ENCODE measurements around the gene SMCR8.
A peak's percentile ranks its signal among the peaks of the same experiment; 100 is the strongest.
"Not testable (repeated sequence)": the region's sequence is repeated elsewhere in the genome, so short reads cannot be mapped to it uniquely, and the experiment has no call there.

The SMCR8 gene

GRCh38 chr17:18281788-18282187 is 33.3 kb upstream of the SMCR8 start:
- no peak overlapping the region for H3K4me3 ChIP-seq (ENCODE audit: low read depth, low read length)
- no peak overlapping the region for H3K27ac ChIP-seq (ENCODE audit: low read depth, low read length)
- H3K79me2 ChIP-seq (ENCODE audit: control insufficient read depth, insufficient read depth, low read length, unreplicated experiment) = no peaks in the 10 kb centered on the region
- H3K4me1 ChIP-seq (ENCODE audit: control insufficient read depth, insufficient read depth, low read length, unreplicated experiment) = no peaks in the 10 kb centered on the region
- no peak overlapping the region for H2AFZ ChIP-seq (ENCODE audit: low read length, unreplicated experiment)
- no peaks in the 10 kb centered on the region for H3K27me3 ChIP-seq (ENCODE audit: insufficient read depth, low read length)
- peaks cover 27% of the 10 kb centered on the region; the same call in 1 of the 2 replicates for H3K36me3 ChIP-seq (ENCODE audit: insufficient read depth, low read length)

- H3K27me3 ChIP-seq (ENCODE audit: insufficient read depth, low read length) = no peaks in the 10 kb centered on the region
- H3K79me2 ChIP-seq (ENCODE audit: control insufficient read depth, insufficient read depth, low read length, unreplicated experiment) = no peaks in the 10 kb centered on the region
- H2AFZ ChIP-seq (ENCODE audit: low read length, unreplicated experiment) = no peak overlapping the region
- no peak overlapping the region for H3K27ac ChIP-seq (ENCODE audit: low read depth, low read length)
- peaks cover 29% of the 10 kb centered on the region; the same call in 1 of the 2 replicates for H3K36me3 ChIP-seq (ENCODE audit: insufficient read depth, low read length)
- no peak overlapping the region for H3K4me3 ChIP-seq (ENCODE audit: low read depth, low read length)
- no peaks in the 10 kb centered on the region for H3K4me1 ChIP-seq (ENCODE audit: control insufficient read depth, insufficient read depth, low read length, unreplicated experiment)
Measured at GRCh38 chr17:18285296-18285695, 29.8 kb upstream of the SMCR8 start.

GRCh38 chr17:18291718-18292540 is 23.2 kb upstream of the SMCR8 start:
- H3K27me3 ChIP-seq (ENCODE audit: insufficient read depth, low read length) = no peaks in the 10 kb centered on the region
- H3K4me3 ChIP-seq (ENCODE audit: low read depth, low read length) = no peak overlapping the region
- H3K27ac ChIP-seq (ENCODE audit: low read depth, low read length) = no peak overlapping the region
- no peaks in the 10 kb centered on the region for H3K79me2 ChIP-seq (ENCODE audit: control insufficient read depth, insufficient read depth, low read length, unreplicated experiment)
- H3K36me3 ChIP-seq (ENCODE audit: insufficient read depth, low read length) = peaks cover 31% of the 10 kb centered on the region
- no peaks in the 10 kb centered on the region for H3K4me1 ChIP-seq (ENCODE audit: control insufficient read depth, insufficient read depth, low read length, unreplicated experiment)
- H2AFZ ChIP-seq (ENCODE audit: low read length, unreplicated experiment) = no peak overlapping the region

GRCh38 chr17:18298061-18298460 is 17.0 kb upstream of the SMCR8 start:
- H2AFZ ChIP-seq (ENCODE audit: low read length, unreplicated experiment); H3K27ac ChIP-seq (ENCODE audit: low read depth, low read length); H3K27me3 ChIP-seq (ENCODE audit: insufficient read depth, low read length); H3K4me3 ChIP-seq (ENCODE audit: low read depth, low read length); H3K79me2 ChIP-seq (ENCODE audit: control insufficient read depth, insufficient read depth, low read length, unreplicated experiment): not testable (repeated sequence)
- peaks cover 12% of the 10 kb centered on the region for H3K4me1 ChIP-seq (ENCODE audit: control insufficient read depth, insufficient read depth, low read length, unreplicated experiment)
- H3K36me3 ChIP-seq (ENCODE audit: insufficient read depth, low read length) = peaks cover 26% of the 10 kb centered on the region

GRCh38 chr17:18300725-18301480 is 14.2 kb upstream of the SMCR8 start:
- H3K4me3 ChIP-seq (ENCODE audit: low read depth, low read length) = no peak overlapping the region
- H2AFZ ChIP-seq (ENCODE audit: low read length, unreplicated experiment) = no peak overlapping the region
- H3K79me2 ChIP-seq (ENCODE audit: control insufficient read depth, insufficient read depth, low read length, unreplicated experiment) = peaks cover 4% of the 10 kb centered on the region
- peaks cover 22% of the 10 kb centered on the region; the same call in 1 of the 2 replicates for H3K36me3 ChIP-seq (ENCODE audit: insufficient read depth, low read length)
- no peaks in the 10 kb centered on the region for H3K27me3 ChIP-seq (ENCODE audit: insufficient read depth, low read length)
- H3K27ac ChIP-seq (ENCODE audit: low read depth, low read length) = 0 out of 2 replicates have a peak overlapping the region, but pooled peaks have one; percentile 18
- H3K4me1 ChIP-seq (ENCODE audit: control insufficient read depth, insufficient read depth, low read length, unreplicated experiment) = peaks cover 12% of the 10 kb centered on the region

GRCh38 chr17:18303206-18303605 is 11.9 kb upstream of the SMCR8 start:
- not testable (repeated sequence) for H3K79me2 ChIP-seq (ENCODE audit: control insufficient read depth, insufficient read depth, low read length, unreplicated experiment); H3K27ac ChIP-seq (ENCODE audit: low read depth, low read length); H3K4me3 ChIP-seq (ENCODE audit: low read depth, low read length); H3K27me3 ChIP-seq (ENCODE audit: insufficient read depth, low read length); H2AFZ ChIP-seq (ENCODE audit: low read length, unreplicated experiment)
- peaks cover 12% of the 10 kb centered on the region for H3K4me1 ChIP-seq (ENCODE audit: control insufficient read depth, insufficient read depth, low read length, unreplicated experiment)
- H3K36me3 ChIP-seq (ENCODE audit: insufficient read depth, low read length) = peaks cover 27% of the 10 kb centered on the region; the same call in 1 of the 2 replicates

- H3K27me3 ChIP-seq (ENCODE audit: insufficient read depth, low read length) = no peaks in the 10 kb centered on the region
- H3K79me2 ChIP-seq (ENCODE audit: control insufficient read depth, insufficient read depth, low read length, unreplicated experiment) = peaks cover 52% of the 10 kb centered on the region
- H3K27ac ChIP-seq (ENCODE audit: low read depth, low read length) = peak overlapping the region; percentile 93
- H3K4me3 ChIP-seq (ENCODE audit: low read depth, low read length) = no peak overlapping the region
- H3K4me1 ChIP-seq (ENCODE audit: control insufficient read depth, insufficient read depth, low read length, unreplicated experiment) = peaks cover 18% of the 10 kb centered on the region
- H2AFZ ChIP-seq (ENCODE audit: low read length, unreplicated experiment) = no peak overlapping the region
- peaks cover 15% of the 10 kb centered on the region for H3K36me3 ChIP-seq (ENCODE audit: insufficient read depth, low read length)
Measured at GRCh38 chr17:18309202-18309601, 5.9 kb upstream of the SMCR8 start.

- Histone ChIP-seq H3K36me3 (ENCODE audit: insufficient read depth, low read length) (peaks cover 17% of the 10 kb centered on the region; the same call in 1 of the 2 replicates), H3K4me3 (ENCODE audit: low read depth, low read length) (peak overlapping the region; percentile 96), H3K27me3 (ENCODE audit: insufficient read depth, low read length) (no peaks in the 10 kb centered on the region), H3K4me1 (ENCODE audit: control insufficient read depth, insufficient read depth, low read length, unreplicated experiment) (peaks cover 45% of the 10 kb centered on the region), H3K79me2 (ENCODE audit: control insufficient read depth, insufficient read depth, low read length, unreplicated experiment) (peaks cover 91% of the 10 kb centered on the region), H2AFZ (ENCODE audit: low read length, unreplicated experiment) (peak overlapping the region; percentile 93), H3K27ac (ENCODE audit: low read depth, low read length) (peak overlapping the region; percentile 87)
Measured at GRCh38 chr17:18314059-18314730, 898 bp upstream of the SMCR8 start.

GRCh38 chr17:18315562-18315922 is 449 bp downstream of the SMCR8 start:
- peaks cover 95% of the 10 kb centered on the region for H3K79me2 ChIP-seq (ENCODE audit: control insufficient read depth, insufficient read depth, low read length, unreplicated experiment)
- peak overlapping the region; percentile 71 for H2AFZ ChIP-seq (ENCODE audit: low read length, unreplicated experiment)
- peak overlapping the region; percentile 87 for H3K27ac ChIP-seq (ENCODE audit: low read depth, low read length)
- H3K27me3 ChIP-seq (ENCODE audit: insufficient read depth, low read length) = no peaks in the 10 kb centered on the region
- peak overlapping the region; percentile 96 for H3K4me3 ChIP-seq (ENCODE audit: low read depth, low read length)
- H3K4me1 ChIP-seq (ENCODE audit: control insufficient read depth, insufficient read depth, low read length, unreplicated experiment) = peaks cover 49% of the 10 kb centered on the region
- H3K36me3 ChIP-seq (ENCODE audit: insufficient read depth, low read length) = peaks cover 13% of the 10 kb centered on the region; the same call in 1 of the 2 replicates

- Histone ChIP-seq H3K27ac (ENCODE audit: low read depth, low read length) (peak overlapping the region; percentile 87), H3K4me1 (ENCODE audit: control insufficient read depth, insufficient read depth, low read length, unreplicated experiment) (peaks cover 52% of the 10 kb centered on the region), H2AFZ (ENCODE audit: low read length, unreplicated experiment) (no peak overlapping the region), H3K27me3 (ENCODE audit: insufficient read depth, low read length) (no peaks in the 10 kb centered on the region), H3K36me3 (ENCODE audit: insufficient read depth, low read length) (peaks cover 13% of the 10 kb centered on the region; the same call in 1 of the 2 replicates), H3K79me2 (ENCODE audit: control insufficient read depth, insufficient read depth, low read length, unreplicated experiment) (peaks cover 94% of the 10 kb centered on the region), H3K4me3 (ENCODE audit: low read depth, low read length) (peak overlapping the region; percentile 96)
Measured at GRCh38 chr17:18315961-18316360, 868 bp downstream of the SMCR8 start.
